Astrocyte (in vitro differentiated cells and primary cell): Measurements from ENCODE around the gene ADORA1. TPM values are rescaled to one million over a fixed set of nuclear protein-coding genes. Genes with fewer than 3 reads are reported as not detected.

Source experiments
- DNase-seq: peaks from one replicate; pipeline ENCODE4 v3.0.0-alpha.2; 2010; ENCODE audit warnings: low read depth
- FAIRE-seq: peaks from 2 replicates; lab custom pipeline; 2011; peaks lifted over from hg19 to GRCh38; lab: Jason Lieb, UNC
- H2AFZ ChIP-seq: 2 replicates; pipeline ENCODE4 v1.6.0; 2012; ENCODE audit warnings: low read depth, low read length, inconsistent platforms
- H3K27ac ChIP-seq: 2 replicates; pipeline ENCODE4 v1.5.1; 2011; ENCODE audit warnings: low read depth, low read length, inconsistent platforms
- H3K27me3 ChIP-seq: 2 replicates; pipeline ENCODE4 v1.6.0; 2011; ENCODE audit warnings: low read length, inconsistent platforms; ENCODE audit not compliant: insufficient read depth
- H3K36me3 ChIP-seq: 2 replicates; pipeline ENCODE4 v1.5.1; 2011; ENCODE audit warnings: low read length, inconsistent platforms; ENCODE audit not compliant: insufficient read depth
- H3K4me1 ChIP-seq: 2 replicates; pipeline ENCODE4 v1.5.1; 2011; ENCODE audit warnings: low read length, inconsistent platforms; ENCODE audit not compliant: insufficient read depth
- H3K4me2 ChIP-seq: 2 replicates; pipeline ENCODE4 v1.6.0; 2012; ENCODE audit warnings: low read length, inconsistent platforms
- H3K4me3 ChIP-seq: 2 replicates; pipeline ENCODE4 v1.5.1; 2011; ENCODE audit warnings: low read depth, mild to moderate bottlenecking, low read length, inconsistent platforms; ENCODE audit not compliant: insufficient read depth
- H3K79me2 ChIP-seq: 2 replicates; pipeline ENCODE4 v1.6.0; 2012; ENCODE audit warnings: mild to moderate bottlenecking, low read length, inconsistent platforms; ENCODE audit not compliant: insufficient read depth
- H3K9ac ChIP-seq: 2 replicates; pipeline ENCODE4 v1.6.0; 2012; ENCODE audit warnings: mild to moderate bottlenecking, low read length, inconsistent platforms
- H3K9me3 ChIP-seq: 2 replicates; pipeline ENCODE4 v1.5.1; 2012; ENCODE audit warnings: low read depth, mild to moderate bottlenecking, low read length, inconsistent platforms; ENCODE audit not compliant: insufficient read depth
- H4K20me1 ChIP-seq: 2 replicates; pipeline ENCODE4 v1.6.0; 2012; ENCODE audit warnings: low read length, inconsistent platforms; ENCODE audit not compliant: insufficient read depth
- H3K27ac Mint-ChIP-seq: one replicate; pipeline ENCODE4 v1.8.0; 2021; ENCODE audit warnings: mild to moderate bottlenecking, mixed read lengths; ENCODE audit not compliant: unreplicated experiment
- H3K27me3 Mint-ChIP-seq: one replicate; pipeline ENCODE4 v1.8.0; 2021; ENCODE audit warnings: low read depth, mixed read lengths; ENCODE audit not compliant: unreplicated experiment
- H3K36me3 Mint-ChIP-seq: one replicate; pipeline ENCODE4 v1.8.0; 2021; ENCODE audit warnings: low read depth, mixed read lengths; ENCODE audit not compliant: unreplicated experiment
- H3K4me1 Mint-ChIP-seq: one replicate; pipeline ENCODE4 v1.8.0; 2021; ENCODE audit warnings: low read depth, mixed read lengths; ENCODE audit not compliant: unreplicated experiment
- H3K4me3 Mint-ChIP-seq: one replicate; pipeline ENCODE4 v1.8.0; 2021; ENCODE audit warnings: mild to moderate bottlenecking, moderate library complexity, mixed read lengths; ENCODE audit not compliant: unreplicated experiment
- H3K9me3 Mint-ChIP-seq: one replicate; pipeline ENCODE4 v1.8.0; 2021; ENCODE audit warnings: mild to moderate bottlenecking, mixed read lengths; ENCODE audit not compliant: unreplicated experiment
- EZH2 ChIP-seq: IDR thresholded peaks from 2 replicates; pipeline ENCODE4 v1.6.1; 2012; ENCODE audit warnings: mild to moderate bottlenecking, low read length, inconsistent platforms; ENCODE audit not compliant: insufficient read depth
- total RNA-seq: library from RNA; stranded (reverse); gene quantifications from 2 replicates; pipeline ENCODE4 v1.2.1, GENCODE V29; 2021
- TF ChIP-seq, protein P1 (sequence below): IDR thresholded peaks from 2 replicates; pipeline ENCODE4 v1.5.1; 2011; ENCODE audit warnings: low read depth, mild to moderate bottlenecking, inconsistent platforms, low read length, moderate library complexity; ENCODE audit not compliant: insufficient read depth

ADORA1 gene
- total RNA-seq, 1 donor from 2014 or later, result 5.7 TPM

- H3K36me3 Mint-ChIP-seq, result no peaks in the 10 kb centered on the region
- FAIRE-seq (no peak), DNase-seq (no peak)
- no peak overlapping the region for H3K27ac Mint-ChIP-seq
- Histone ChIP-seq H3K27me3 (no peaks in the 10 kb centered on the region), H3K9ac (no peak overlapping the region), H3K4me2 (no peak overlapping the region), H3K4me3 (no peak overlapping the region), H3K9me3 (no peaks in the 10 kb centered on the region), H3K27ac (no peak overlapping the region), H2AFZ (no peak overlapping the region), H4K20me1 (no peaks in the 10 kb centered on the region), H3K79me2 (no peaks in the 10 kb centered on the region), H3K4me1 (no peaks in the 10 kb centered on the region), H3K36me3 (no peaks in the 10 kb centered on the region)
- no peak for TF ChIP-seq EZH2
- TF ChIP-seq, protein P1, sequence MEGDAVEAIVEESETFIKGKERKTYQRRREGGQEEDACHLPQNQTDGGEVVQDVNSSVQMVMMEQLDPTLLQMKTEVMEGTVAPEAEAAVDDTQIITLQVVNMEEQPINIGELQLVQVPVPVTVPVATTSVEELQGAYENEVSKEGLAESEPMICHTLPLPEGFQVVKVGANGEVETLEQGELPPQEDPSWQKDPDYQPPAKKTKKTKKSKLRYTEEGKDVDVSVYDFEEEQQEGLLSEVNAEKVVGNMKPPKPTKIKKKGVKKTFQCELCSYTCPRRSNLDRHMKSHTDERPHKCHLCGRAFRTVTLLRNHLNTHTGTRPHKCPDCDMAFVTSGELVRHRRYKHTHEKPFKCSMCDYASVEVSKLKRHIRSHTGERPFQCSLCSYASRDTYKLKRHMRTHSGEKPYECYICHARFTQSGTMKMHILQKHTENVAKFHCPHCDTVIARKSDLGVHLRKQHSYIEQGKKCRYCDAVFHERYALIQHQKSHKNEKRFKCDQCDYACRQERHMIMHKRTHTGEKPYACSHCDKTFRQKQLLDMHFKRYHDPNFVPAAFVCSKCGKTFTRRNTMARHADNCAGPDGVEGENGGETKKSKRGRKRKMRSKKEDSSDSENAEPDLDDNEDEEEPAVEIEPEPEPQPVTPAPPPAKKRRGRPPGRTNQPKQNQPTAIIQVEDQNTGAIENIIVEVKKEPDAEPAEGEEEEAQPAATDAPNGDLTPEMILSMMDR, result no peak
- H3K4me3 Mint-ChIP-seq, result no peak overlapping the region
- peaks cover 11% of the 10 kb centered on the region for H3K4me1 Mint-ChIP-seq
- no peaks in the 10 kb centered on the region for H3K9me3 Mint-ChIP-seq
- peaks cover 26% of the 10 kb centered on the region for H3K27me3 Mint-ChIP-seq
Observed at GRCh38 chr1:203183828-203184227, 56.3 kb downstream of the ADORA1 start.

DNA sequence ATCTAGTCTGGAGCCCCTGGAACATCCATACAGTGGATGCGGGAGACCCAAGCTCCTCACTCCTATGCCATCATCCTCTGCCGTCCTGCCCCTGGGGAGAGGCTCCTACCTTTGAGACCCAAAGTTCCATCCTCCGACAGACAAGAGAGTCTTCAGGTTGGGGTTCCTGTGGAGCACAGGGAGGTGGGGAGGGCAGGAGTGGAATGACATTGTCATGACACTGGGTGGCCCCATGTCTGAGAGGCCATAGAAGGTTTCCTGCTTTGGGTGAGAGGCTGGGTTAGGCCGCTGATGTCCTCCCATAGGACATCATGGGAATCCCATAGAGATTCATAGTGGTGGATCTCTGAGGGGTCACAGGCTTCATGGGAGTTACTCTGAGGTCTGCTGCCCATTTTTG, 56.9 kb downstream of the ADORA1 start:
- Histone ChIP-seq H3K4me2 (no peak overlapping the region), H3K9me3 (no peaks in the 10 kb centered on the region), H3K36me3 (no peaks in the 10 kb centered on the region), H4K20me1 (no peaks in the 10 kb centered on the region), H3K9ac (no peak overlapping the region), H3K27ac (no peak overlapping the region), H3K4me3 (no peak overlapping the region), H3K27me3 (no peaks in the 10 kb centered on the region), H3K4me1 (no peaks in the 10 kb centered on the region), H2AFZ (no peak overlapping the region), H3K79me2 (no peaks in the 10 kb centered on the region)
- DNase-seq, result no peak
- peaks cover 26% of the 10 kb centered on the region for H3K27me3 Mint-ChIP-seq
- FAIRE-seq, result no peak
- no peak overlapping the region for H3K27ac Mint-ChIP-seq
- H3K36me3 Mint-ChIP-seq, result no peaks in the 10 kb centered on the region
- H3K4me3 Mint-ChIP-seq, result no peak overlapping the region
- H3K4me1 Mint-ChIP-seq, result peaks cover 11% of the 10 kb centered on the region
- TF ChIP-seq, protein P1, result no peak
- TF ChIP-seq EZH2, result no peak
- no peaks in the 10 kb centered on the region for H3K9me3 Mint-ChIP-seq

DNA sequence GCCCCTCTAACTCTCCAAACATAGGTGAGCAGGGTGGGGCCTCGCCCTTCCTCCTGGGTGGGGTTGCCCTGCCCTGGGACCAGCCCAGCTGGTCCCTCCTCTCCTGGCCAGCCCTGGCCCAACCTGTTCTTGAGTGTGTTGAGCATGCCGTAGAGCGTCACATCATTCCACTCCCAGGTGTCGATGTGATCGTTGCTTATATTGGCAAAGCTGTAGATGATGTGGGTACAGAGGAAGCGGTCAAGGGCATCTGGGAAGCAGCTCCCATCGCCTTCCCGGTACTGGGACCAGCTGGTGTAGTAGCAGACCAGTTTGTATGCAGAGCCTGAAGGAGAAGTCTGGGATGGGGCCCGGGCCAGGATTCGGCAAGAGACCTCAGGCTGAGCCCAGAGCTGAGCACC, 57.5 kb downstream of the ADORA1 start:
- Mint-ChIP-seq H3K27me3 (peaks cover 24% of the 10 kb centered on the region), H3K4me3 (no peak overlapping the region), H3K27ac (no peak overlapping the region), H3K9me3 (no peaks in the 10 kb centered on the region), H3K4me1 (peaks cover 11% of the 10 kb centered on the region), H3K36me3 (no peaks in the 10 kb centered on the region)
- Histone ChIP-seq H3K79me2 (no peaks in the 10 kb centered on the region), H3K4me3 (no peak overlapping the region), H3K4me1 (no peaks in the 10 kb centered on the region), H2AFZ (no peak overlapping the region), H3K9me3 (no peaks in the 10 kb centered on the region), H4K20me1 (no peaks in the 10 kb centered on the region), H3K4me2 (no peak overlapping the region), H3K36me3 (no peaks in the 10 kb centered on the region), H3K27me3 (no peaks in the 10 kb centered on the region), H3K27ac (no peak overlapping the region), H3K9ac (no peak overlapping the region)
- DNase-seq, result no peak
- TF ChIP-seq EZH2, result no peak
- TF ChIP-seq, protein P1, result no peak
- FAIRE-seq, result no peak
